Raji (cell line): ENCODE measurements around the gene DCUN1D3.
A peak's percentile ranks its signal among the peaks of the same experiment; 100 is the strongest.

Source experiments
- POLR2A ChIP-seq: IDR thresholded peaks from 2 replicates; pipeline ENCODE4 v1.6.1; 2011; ENCODE audit warnings: low read depth, low read length, control low read depth; ENCODE audit not compliant: insufficient read depth

Gene DCUN1D3

GRCh38 chr16:20902426-20902825, 2.3 kb upstream of the DCUN1D3 start:
- no peak for TF ChIP-seq POLR2A

GRCh38 chr16:20901436-20902112, 1.4 kb upstream of the DCUN1D3 start:
- peak; percentile 73 for TF ChIP-seq POLR2A

GRCh38 chr16:20901068-20901435, 894 bp upstream of the DCUN1D3 start:
- TF ChIP-seq POLR2A: no peak

GRCh38 chr16:20899477-20900298, 470 bp downstream of the DCUN1D3 start:
- no peak for TF ChIP-seq POLR2A

GRCh38 chr16:20899071-20899470, 1.1 kb downstream of the DCUN1D3 start:
- no peak for TF ChIP-seq POLR2A

- TF ChIP-seq POLR2A: no peak
These were observed 2.2 kb downstream of the DCUN1D3 start for GRCh38 chr16:20897922-20898321.

GRCh38 chr16:20897253-20897897, 2.8 kb downstream of the DCUN1D3 start:
- no peak for TF ChIP-seq POLR2A

- no peak for TF ChIP-seq POLR2A
These were observed 5.8 kb downstream of the DCUN1D3 start for GRCh38 chr16:20894388-20894787.

- TF ChIP-seq POLR2A: no peak
These were observed 10.4 kb downstream of the DCUN1D3 start for GRCh38 chr16:20889625-20890275.

GRCh38 chr16:20887207-20887606, 13.0 kb downstream of the DCUN1D3 start:
- TF ChIP-seq POLR2A: no peak

- no peak for TF ChIP-seq POLR2A
These were observed 13.8 kb downstream of the DCUN1D3 start for GRCh38 chr16:20886320-20886719.

GRCh38 chr16:20884240-20884556, 16.0 kb downstream of the DCUN1D3 start:
- TF ChIP-seq POLR2A: no peak

GRCh38 chr16:20883554-20884239, 16.5 kb downstream of the DCUN1D3 start:
- no peak for TF ChIP-seq POLR2A

GRCh38 chr16:20881503-20881878, 18.7 kb downstream of the DCUN1D3 start:
- TF ChIP-seq POLR2A: no peak

- no peak for TF ChIP-seq POLR2A
These were observed 19.2 kb downstream of the DCUN1D3 start for GRCh38 chr16:20880867-20881502.
